Esophagus muscularis mucosa (tissue), 4 donors: ENCODE results near the gene STPG2.

Experiments
- CTCF ChIP-seq, 3 experiments: fragments of 200-600 bp in 2 of 3; fragments of 450-650 bp in 1 of 3; sonication (generic) in 2 of 3; IDR thresholded peaks; one replicate each; pipeline ENCODE4 v1.5.1; 2017 to 2019; ENCODE audit warnings: antibody characterized with exemption in 3 of 3, mild to moderate bottlenecking in 2 of 3, moderate library complexity in 1 of 3
- EP300 ChIP-seq: sonication (generic); formaldehyde crosslinking; IDR thresholded peaks from one replicate; pipeline ENCODE4 v1.6.1; 2017; ENCODE audit warnings: antibody characterized with exemption
- POLR2A ChIP-seq: fragments of 450-650 bp; IDR thresholded peaks from one replicate; pipeline ENCODE4 v1.6.1; 2017; ENCODE audit warnings: antibody characterized with exemption, moderate library complexity, mild to moderate bottlenecking, low read depth
- POLR2AphosphoS5 ChIP-seq, 2 donors: sonication (generic); formaldehyde crosslinking; IDR thresholded peaks; one replicate each; pipeline ENCODE4 v1.6.1; 2017; ENCODE audit warnings: antibody characterized with exemption in 2 of 2

GRCh38 chr4:97587912-97588311, 555.4 kb downstream of the STPG2 start:
- no peak for TF ChIP-seq CTCF (IDR thresholded peaks at IDR 0.05)
- TF ChIP-seq POLR2AphosphoS5 (IDR thresholded peaks at IDR 0.05), result no peak
- TF ChIP-seq EP300, result no peak
- no peak for TF ChIP-seq POLR2A
